GM18508 (cell line): ENCODE results near the gene RBM15.

Experiments used
- ATAC-seq: cut with Tn5 transposase; IDR thresholded peaks from one replicate; pipeline ENCODE4 v1.9.1; 2021; ENCODE audit warnings: moderate number of reproducible peaks; ENCODE audit not compliant: insufficient read depth, unreplicated experiment

Gene RBM15

DNA sequence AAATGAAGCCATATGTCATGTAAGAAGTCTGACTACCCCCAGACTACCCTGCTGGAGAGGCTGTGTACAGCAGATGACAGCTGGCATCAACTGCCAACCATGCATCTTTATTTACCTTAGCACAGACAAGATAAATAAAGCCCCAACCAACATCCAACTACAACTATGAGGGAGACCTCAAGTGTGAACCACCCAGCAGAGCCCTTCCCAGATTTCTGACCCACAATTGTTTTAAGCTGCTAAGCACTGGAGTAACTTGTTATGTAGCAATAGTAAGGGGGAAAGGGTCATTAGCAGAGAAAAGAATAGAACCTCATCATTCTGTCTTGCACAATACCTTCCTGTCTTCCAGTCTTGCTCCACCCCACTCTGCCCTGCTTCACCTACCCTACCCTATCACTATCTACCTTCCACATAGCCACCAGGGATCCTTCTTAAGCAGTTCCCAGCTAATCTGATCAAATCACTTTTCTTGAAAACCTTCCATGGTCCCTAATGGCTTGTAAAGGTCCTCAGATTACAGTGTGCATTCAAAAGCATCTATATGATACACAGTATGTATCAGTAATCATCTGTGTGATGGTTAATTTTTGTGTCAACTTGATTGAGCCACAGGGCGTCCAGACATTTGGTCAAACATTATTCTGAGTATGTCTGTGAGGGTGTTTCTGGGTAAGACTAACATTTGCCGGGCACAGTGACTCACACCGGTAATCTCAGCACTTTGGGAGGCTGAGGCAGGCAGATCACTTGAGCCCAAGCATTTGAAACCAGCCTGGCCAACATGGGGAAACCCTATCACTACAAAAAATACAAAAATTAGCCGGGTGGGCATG, 19.6 kb upstream of the RBM15 start:
- no peak for ATAC-seq

DNA sequence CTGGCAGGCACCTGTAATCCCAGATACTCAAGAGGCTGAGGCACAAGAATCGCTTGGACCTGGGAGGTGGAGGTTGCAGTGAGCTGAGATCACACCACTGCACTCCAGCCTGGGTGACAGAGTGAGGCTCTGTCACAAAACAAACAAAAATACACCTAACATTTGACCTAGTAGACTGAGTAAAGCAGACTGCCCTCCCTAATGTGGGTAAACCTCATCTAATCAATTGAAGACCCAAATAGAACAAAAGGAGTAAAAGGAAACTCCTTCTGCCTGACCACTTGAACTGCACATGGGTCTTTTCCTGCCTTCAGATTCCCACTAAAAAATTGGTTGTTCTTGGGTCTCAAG, 19.0 kb upstream of the RBM15 start:
- ATAC-seq, result no peak

DNA sequence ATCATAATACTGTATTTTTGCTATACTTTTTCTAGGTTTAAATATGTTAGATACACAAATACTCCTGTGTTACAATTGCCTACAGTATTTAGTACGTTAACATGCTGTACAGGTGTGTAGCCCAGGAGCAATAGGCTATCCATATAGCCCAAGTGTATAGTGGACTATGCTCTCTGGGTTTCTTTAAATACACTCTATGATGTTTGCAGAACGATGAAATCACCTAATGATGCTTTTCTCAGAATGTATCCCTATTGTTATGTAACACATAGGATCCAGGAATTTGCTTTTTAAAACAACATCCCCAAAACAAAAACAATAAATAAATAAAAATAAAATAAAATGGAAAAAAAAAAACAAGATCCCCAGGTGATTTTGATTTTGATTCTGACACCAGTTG, 18.1 kb upstream of the RBM15 start:
- ATAC-seq, result no peak

DNA sequence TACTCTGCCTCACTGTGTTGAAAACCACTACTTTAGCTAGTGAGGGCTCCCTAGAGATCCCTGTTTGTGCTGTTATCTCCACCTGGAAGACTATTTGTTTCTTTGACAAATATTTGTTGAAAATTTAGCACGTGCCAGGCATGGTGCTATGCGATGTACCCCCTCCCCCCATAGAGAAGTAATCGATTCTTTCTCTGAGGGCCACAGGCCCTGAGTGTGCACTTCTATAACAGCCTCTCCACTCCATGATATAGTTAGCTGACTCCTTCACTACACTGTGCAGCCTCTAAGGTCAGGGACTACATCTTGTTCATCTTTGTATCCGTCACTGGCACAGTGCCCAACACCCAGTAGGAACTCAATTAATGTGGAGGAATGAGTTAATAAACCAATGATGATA, 17.3 kb upstream of the RBM15 start:
- no peak for ATAC-seq

DNA sequence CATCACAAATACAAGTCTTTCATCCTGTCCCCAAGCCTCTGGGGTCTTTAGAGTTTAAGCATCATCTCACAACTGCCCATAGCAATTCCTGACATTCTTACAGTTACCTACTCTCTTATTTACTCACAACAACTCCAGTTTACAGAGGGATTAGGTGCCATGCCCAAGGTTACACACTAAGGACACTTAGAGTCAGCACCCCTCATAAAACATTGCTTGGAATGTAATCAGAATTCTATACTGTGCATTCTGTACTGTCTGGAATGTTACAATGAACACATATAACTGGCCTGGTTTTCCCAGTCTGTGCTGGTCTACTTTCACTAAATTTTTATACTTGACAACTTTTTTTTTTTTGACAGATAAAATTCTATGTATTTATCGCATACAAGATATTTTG, 14.5 kb upstream of the RBM15 start:
- no peak for ATAC-seq

DNA sequence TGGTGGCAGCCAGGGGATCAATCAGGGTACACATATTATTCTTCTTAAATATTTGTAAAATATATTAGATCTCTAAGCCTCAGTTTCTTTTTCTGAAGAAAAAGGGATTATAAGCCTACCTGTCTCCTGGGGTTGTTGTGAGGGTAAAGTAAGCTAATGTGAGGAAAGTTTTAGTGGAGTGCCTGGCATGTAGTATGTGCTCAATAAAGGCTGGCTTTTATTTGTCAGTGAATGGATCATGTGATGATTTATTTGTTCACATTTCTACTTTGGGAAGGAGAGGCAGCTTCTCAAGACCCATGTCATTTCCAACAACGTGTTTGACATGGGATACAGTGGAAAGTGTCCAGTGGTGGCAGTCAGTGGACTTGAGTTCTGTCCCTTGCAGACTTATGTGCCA, 12.4 kb upstream of the RBM15 start:
- no peak for ATAC-seq

DNA sequence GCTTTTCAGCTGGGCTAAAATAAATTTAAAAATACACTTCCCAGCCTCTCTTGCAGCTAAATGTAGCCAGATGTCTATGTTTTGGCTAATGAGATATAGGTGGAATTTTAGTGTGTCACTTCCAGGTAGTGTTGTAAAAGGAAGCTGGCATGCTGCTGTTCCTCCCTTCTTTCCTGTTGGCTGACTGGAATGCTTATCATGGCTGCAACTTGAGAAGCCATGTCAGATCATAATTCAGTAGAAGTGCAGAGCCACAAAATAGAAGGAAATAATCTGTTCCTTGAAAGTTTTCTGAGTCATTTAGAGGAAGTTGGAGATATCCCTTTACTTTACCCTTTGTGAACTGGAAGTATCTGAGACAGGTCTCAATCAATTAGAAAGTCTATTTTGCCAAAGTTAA, 10.9 kb upstream of the RBM15 start:
- ATAC-seq, result no peak

DNA sequence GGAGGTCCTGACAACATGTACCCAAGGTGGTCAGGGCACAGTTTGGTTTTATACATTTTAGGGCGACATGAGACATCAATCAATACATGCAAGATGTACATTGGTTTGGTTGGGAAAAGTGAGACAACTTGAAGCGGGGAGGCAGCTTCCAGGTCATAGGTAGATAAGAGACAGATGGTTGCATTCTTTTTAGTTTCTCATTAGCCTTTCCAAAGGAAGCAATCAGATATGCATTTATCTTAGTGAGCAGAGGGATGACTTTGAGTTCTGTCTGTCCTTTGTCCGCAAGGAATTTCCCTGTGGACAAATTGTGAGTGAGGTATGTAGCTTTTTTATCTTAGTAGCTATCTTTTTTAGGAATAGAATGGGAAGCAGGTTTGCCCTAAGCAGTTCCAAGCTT, 10.5 kb upstream of the RBM15 start:
- no peak for ATAC-seq

DNA sequence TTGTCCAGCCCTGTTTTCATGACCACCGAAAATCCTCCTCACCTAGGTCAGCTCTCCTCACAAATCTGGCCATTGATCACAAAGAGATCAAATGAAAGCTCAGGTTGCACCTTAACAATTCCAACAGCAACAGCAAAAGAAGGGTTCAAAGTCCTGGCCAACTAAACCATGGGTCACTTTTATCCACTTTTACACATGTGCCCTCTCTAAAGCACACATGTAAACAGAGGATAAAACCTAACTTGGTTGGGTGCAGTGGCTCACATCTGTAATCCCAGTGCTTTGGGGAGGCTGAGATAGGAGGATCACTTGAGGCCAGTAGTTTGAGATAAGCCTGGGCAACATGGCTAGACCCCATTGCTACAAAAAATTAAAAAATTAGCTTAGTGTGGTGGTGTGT, 3.9 kb upstream of the RBM15 start:
- ATAC-seq, result no peak

DNA sequence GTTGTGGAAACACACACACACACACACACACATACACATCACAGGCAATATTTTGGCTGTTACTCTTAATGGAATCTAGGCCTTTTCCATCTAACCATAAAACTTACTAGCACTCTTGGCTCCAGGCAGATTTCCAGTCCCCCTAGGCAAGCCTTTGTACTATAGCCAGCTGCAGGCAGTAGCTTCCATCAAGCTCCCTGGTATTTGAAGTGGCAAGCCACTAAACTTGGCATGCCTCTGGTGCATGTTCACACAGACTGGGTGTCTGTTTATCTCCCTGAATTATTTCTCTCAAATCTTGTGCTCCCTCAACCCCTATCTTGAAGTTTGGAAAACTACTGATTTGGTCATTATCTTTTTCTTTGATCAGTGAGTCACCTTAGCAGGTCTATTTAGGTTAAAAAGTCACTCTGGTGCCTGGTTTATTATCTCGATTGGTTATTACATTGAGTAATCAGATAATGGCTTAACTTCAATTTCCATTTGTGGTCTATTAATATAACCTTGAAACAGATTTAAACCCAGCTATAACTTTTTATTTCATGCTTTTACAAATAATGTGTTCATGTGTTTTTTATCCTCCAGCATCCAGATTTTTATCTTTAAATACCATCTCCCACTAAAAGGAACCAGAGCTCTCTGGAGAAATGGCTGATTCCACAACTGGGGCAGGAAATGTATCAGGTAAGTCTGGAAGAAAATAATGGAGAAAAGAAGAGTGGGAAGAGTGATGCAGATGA, 2.7 kb upstream of the RBM15 start:
- ATAC-seq, result no peak

DNA sequence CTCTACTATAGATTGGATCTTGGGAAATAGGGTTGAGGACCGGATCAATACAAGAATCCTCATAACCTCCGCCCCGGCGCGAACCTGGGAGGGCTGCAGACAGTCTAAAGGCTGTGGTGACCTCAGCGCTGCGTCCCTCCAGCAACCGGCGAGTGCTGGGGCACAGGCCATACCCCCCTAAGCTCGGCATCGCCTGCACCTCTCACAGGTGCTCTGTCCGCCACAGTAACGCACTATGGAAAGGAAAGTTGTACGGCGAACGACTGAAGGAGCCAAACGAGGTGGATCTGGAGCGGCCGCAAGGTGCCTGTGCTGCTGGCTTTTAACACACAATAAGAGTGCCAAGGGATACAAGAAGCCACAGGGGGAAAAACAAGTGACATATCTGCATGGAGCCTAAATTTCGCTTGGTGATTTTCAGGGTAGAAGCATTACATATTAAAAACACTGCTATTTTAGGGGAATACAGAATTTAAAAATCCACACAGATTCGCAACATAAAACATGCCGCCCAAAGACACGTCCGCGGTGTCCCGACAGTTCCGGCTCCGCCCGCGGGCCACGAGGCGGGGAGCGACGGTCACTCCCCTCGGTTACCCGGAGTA, 1.4 kb upstream of the RBM15 start:
- no peak for ATAC-seq

DNA sequence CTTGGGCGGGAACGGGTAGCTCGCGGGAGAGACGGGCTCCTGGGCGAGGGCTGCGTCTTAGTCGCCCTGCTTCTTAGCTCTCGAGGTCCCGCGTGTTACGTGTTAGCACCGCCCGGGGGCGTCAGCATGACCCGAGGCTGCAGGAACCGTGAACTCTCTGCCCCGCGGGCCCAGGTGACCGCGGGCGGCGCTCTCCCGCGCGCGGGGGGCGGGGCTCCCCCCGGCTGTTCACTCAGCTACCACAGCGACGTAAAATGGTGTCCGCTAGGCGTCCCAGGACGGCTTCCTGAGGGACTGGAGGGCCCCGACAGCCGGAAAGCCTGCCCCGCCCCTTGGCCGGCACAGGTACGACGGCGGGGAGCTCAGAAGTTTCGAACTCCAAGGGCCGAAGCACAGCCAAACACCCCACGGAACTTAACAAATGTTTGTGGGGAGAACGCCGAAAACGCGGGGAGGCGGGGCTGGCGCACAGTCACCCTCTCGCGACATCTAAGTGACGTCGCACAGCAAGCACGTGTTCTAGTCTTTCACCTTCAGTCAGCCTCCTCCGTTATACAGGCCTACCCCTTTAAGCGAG, 780 bp upstream of the RBM15 start:
- ATAC-seq, result peak; percentile 52

DNA sequence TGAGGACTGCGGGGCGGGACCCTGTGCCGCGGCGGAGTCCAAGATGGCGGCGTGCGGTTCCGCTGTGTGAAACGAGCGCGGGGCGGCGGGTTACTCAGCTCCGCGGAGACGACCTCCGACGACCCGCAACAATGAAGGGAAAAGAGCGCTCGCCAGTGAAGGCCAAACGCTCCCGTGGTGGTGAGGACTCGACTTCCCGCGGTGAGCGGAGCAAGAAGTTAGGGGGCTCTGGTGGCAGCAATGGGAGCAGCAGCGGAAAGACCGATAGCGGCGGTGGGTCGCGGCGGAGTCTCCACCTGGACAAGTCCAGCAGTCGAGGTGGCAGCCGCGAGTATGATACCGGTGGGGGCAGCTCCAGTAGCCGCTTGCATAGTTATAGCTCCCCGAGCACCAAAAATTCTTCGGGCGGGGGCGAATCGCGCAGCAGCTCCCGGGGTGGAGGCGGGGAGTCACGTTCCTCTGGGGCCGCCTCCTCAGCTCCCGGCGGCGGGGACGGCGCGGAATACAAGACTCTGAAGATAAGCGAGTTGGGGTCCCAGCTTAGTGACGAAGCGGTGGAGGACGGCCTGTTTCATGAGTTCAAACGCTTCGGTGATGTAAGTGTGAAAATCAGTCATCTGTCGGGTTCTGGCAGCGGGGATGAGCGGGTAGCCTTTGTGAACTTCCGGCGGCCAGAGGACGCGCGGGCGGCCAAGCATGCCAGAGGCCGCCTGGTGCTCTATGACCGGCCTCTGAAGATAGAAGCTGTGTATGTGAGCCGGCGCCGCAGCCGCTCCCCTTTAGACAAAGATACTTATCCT, 430 bp downstream of the RBM15 start:
- ATAC-seq, result no peak

DNA sequence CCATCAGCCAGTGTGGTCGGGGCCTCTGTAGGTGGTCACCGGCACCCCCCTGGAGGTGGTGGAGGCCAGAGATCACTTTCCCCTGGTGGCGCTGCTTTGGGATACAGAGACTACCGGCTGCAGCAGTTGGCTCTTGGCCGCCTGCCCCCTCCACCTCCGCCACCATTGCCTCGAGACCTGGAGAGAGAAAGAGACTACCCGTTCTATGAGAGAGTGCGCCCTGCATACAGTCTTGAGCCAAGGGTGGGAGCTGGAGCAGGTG, 961 bp downstream of the RBM15 start:
- no peak for ATAC-seq

DNA sequence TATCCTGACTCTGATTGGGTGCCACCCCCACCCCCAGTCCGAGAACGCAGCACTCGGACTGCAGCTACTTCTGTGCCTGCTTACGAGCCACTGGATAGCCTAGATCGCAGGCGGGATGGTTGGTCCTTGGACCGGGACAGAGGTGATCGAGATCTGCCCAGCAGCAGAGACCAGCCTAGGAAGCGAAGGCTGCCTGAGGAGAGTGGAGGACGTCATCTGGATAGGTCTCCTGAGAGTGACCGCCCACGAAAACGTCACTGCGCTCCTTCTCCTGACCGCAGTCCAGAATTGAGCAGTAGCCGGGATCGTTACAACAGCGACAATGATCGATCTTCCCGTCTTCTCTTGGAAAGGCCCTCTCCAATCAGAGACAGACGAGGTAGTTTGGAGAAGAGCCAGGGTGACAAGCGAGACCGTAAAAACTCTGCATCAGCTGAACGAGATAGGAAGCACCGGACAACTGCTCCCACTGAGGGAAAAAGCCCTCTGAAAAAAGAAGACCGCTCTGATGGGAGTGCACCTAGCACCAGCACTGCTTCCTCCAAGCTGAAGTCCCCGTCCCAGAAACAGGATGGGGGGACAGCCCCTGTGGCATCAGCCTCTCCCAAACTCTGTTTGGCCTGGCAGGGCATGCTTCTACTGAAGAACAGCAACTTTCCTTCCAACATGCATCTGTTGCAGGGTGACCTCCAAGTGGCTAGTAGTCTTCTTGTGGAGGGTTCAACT, 2.1 kb downstream of the RBM15 start:
- ATAC-seq, result no peak

DNA sequence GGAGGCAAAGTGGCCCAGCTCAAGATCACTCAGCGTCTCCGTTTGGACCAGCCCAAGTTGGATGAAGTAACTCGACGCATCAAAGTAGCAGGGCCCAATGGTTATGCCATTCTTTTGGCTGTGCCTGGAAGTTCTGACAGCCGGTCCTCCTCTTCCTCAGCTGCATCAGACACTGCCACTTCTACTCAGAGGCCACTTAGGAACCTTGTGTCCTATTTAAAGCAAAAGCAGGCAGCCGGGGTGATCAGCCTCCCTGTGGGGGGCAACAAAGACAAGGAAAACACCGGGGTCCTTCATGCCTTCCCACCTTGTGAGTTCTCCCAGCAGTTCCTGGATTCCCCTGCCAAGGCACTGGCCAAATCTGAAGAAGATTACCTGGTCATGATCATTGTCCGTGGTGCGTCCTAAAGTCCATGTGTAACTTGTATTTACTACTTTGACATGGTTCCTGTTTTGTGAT, 2.7 kb downstream of the RBM15 start:
- ATAC-seq, result no peak

DNA sequence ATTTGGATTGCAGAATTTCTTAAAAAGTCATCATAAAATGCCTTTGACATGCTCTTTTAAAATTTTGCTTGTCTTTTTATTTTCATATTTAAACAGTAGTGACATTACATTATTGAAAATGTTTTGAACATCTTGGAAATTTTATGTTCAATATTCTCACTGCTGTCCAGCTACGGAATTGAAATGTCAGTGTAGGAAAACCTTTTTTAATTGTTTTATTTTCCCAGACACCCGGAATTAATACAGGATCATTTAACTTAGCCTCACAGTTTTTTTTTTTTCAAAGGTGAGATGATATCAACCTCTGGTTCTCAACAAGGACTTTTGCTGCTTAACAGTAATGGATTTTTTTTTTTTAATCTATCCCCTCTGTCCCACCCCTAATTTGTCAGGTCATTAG, 4.1 kb downstream of the RBM15 start:
- ATAC-seq, result no peak

DNA sequence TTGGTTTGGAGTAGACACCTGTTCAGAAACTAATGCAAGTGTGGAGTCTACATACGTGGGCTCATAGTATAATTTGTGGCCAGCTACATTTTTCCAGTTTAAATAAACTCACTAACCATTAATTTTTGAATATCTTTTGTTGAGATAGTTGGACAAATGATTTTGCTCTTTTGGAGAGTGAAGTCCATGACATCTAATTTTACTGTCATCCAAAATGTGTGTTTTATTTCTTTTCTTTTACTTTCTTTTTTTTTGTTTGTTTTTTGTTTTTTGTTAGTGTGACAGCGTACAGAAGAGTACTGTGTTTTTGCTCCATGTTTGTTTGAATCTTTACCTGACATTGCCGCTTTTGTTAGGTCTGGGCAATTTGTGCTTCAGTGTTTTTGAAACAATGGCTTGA, 5.0 kb downstream of the RBM15 start:
- no peak for ATAC-seq

DNA sequence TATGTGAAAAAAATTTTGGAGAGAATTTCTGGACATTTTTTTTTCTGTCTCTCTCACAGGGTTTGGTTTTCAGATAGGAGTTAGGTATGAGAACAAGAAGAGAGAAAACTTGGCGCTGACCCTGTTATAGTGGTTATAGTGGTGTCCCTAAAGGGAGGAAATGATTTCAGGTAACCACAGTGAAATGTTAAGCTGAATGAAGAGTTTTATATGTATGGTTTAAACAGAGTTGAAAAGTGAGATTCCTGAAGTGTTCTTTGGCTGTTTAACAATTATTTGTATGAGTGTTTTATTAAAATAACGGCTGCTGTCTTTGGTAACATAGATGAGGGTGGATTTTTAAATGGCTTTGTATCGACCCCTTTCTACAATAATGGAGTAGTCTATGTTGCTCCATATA, 6.3 kb downstream of the RBM15 start:
- no peak for ATAC-seq

DNA sequence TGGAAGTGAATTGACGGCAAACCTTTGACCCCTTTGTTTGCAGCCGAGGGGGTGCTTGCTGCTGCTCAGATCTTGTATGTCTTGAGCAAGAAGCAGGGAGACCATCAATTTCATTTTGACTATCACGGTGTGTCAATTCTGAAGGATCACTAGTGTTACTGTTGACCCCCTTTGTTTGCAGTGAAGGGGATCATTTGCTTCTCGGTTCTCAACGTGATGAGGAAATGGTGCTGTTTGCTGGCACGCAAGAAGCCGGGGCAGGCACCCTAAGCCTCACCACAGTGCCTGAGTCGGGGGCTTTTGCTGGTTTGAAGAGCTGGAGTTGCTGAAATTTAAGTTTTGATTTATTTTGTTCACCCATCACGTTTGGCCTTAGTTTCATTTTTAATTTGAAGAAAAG, 7.5 kb downstream of the RBM15 start:
- no peak for ATAC-seq
